ENCODE data around the gene BLOC1S2.
A peak's percentile ranks its signal among the peaks of the same experiment; 100 is the strongest.

The BLOC1S2 gene

DNA sequence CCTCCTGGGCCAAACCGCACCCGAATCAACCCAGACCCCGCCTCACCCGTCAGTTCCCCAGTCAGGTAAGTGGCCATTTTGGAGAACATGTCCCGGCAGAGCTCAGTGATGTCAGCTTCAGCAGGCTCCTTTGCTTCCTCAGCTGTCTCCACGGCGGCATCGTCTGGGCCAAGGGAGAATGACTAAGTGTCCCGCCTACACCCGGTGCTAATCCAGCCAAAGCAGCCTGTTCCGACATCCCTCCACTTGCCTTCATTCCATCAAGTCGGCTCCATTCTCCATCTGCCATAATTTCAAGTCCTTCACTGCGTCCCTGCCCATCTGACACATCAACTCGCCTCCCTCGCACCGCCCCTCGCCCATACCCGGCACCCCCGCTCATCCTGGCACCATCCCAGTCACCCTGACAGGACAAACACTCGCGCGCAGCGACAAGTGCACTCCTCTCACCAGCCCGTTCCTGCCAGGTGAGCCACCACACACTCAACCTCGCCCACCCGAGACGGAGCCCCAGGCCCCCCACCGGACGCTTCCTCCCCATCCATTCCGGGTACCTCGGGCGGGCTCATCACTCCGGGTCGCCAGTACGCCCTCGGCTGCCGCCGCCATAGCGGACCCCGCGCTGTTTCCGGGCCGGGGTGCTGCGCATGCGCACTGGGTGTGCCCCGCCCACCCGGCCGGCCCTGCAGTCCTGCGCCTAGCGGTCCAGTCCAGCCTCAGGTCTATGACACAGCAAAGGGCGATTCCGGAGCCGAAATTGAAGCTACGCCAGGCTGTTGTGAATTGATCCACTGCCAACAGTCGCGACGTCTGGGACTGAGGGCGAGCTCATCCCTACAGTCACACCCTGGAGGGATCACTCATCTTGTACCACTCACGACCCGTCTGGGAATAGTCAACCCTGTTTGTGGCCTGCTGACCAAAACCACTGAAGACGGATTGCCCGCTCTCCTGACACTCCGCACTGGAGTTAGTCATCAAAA is at the start of gene BLOC1S2:
BLOC1S2 (minus strand) TSS at position 630 of the 983 bp plus-strand sequence; CDS start at position 609, 21 bp downstream.
- TF ChIP-seq CTCF (IDR thresholded peaks at IDR 0.05; ENCODE audit: low read depth, low read length): no peak
- peak within 1 kb of the TSS; percentile 75 for H3K4me3 ChIP-seq (ENCODE audit: low read depth, low read length)
- DNase-seq (ENCODE audit: low read depth, low spot score): peak; percentile 90
- in situ Hi-C loops (cut with HindIII; ENCODE audit: low sequenced_read_pairs): no loop called here

DNA sequence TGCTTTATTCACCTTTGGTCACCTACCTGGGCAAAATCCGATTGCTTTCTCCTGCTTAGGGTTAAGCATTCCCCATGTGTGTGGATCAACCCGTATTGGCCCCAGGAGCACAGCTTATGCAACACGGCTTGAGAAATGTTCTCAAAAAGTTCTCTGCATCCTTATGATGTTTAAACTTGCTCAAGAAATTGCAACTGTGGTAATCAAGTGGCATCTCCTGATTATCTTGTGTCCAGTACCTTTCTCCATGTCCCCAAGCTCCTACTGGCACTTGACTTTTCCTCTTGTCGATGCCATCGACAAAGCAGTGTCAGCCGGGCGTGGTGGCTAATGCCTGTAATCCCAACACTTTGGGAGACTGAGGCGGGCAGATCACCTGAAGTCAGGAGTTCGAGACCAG is 48.3 kb upstream of the BLOC1S2 start:
- DNase-seq (ENCODE audit: low read depth, low spot score): no peak
- no peak for TF ChIP-seq CTCF (IDR thresholded peaks at IDR 0.05; ENCODE audit: low read depth, low read length)
- no peak overlapping the region for H3K4me3 ChIP-seq (ENCODE audit: low read depth, low read length)
- in situ Hi-C loops (cut with HindIII; ENCODE audit: low sequenced_read_pairs): loop anchor here (10.0 to 25.0 kb wide), 2 partner anchors 100 to 203 kb away; partner anchors contain the start of genes HIF1AN and NDUFB8

DNA sequence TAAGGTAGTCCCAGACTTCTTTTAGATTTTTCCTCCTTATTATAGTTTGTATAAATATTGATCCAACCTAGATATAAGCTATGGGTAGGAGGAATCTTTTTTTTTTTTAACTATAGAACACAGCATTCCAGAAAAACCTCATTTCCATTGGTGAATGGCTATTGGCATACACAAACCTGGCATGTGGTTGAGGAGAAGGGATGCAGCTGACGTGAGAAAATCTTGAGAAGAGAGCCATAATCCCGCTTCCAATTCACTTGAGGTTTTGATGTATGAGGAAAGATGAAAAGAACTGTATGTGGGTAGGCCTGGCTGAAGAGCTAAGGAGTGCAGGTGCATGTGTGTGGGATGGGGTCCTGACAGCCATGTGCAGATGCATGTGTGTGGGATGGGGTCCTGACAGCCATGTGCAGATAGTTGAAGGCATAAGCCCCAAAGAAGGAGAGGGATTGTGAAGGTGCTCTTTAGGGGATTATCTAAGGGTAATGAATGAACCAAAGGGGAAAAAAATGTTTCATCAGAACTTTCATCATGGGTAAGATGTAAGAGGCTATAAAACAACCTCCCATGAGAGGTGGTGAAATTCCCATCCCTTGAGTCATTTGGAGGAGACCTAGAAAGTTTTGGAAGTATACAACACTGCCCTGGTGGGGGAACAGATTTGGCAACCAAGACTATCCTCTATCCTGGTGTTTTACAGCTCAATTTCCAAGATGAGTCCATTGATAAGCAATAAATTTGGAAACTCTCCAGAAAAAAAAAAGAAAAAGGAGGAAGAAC is 47.4 kb upstream of the BLOC1S2 start:
- no peak for DNase-seq (ENCODE audit: low read depth, low spot score)

DNA sequence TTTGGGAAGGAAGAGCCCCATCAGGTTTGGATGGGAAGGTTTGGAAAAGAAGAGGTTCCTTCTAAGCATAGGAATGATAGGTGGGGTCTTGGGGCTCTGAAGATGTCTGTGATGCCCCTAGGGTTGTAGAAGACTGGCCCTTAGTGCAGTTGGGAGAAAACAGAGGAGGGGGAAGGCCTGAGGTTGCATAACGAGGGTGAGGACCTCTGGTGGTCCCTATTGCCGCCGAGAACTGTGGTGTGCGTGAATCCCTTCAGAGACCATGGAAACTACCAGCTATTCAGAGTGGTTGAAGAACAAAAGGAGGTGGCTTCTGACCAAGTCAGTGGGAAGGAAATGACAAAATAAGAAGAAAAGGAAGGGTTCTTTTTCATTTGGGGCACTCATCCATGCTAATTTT is 46.6 kb upstream of the BLOC1S2 start:
- no peak overlapping the region for H3K4me3 ChIP-seq (ENCODE audit: low read depth, low read length)
- no peak for DNase-seq (ENCODE audit: low read depth, low spot score)
- in situ Hi-C loops (cut with HindIII; ENCODE audit: low sequenced_read_pairs): loop anchor here (10.0 to 25.0 kb wide), 2 partner anchors 102 to 204 kb away; partner anchors contain the start of genes HIF1AN and NDUFB8
- TF ChIP-seq CTCF (IDR thresholded peaks at IDR 0.05; ENCODE audit: low read depth, low read length): no peak

More for the DNA sequence above, 47.4 kb upstream of the BLOC1S2 start:
- no peak for TF ChIP-seq CTCF (IDR thresholded peaks at IDR 0.05; ENCODE audit: low read depth, low read length)
- H3K4me3 ChIP-seq (ENCODE audit: low read depth, low read length): no peak overlapping the region
- in situ Hi-C loops (cut with HindIII; ENCODE audit: low sequenced_read_pairs): loop anchor here (10.0 to 25.0 kb wide), 2 partner anchors 101 to 203 kb away; partner anchors contain the start of genes HIF1AN and NDUFB8

GRCh38 chr10:100330079-100330478 is 43.6 kb upstream of the BLOC1S2 start, which contains the start of gene PKD2L1:
Gene PKD2L1 (minus strand): TSS chr10:100330228. CDS start chr10:100330103, 125 bp downstream.
- TF ChIP-seq CTCF (IDR thresholded peaks at IDR 0.05; ENCODE audit: low read depth, low read length): no peak
- no peak for DNase-seq (ENCODE audit: low read depth, low spot score)
- in situ Hi-C loops (cut with HindIII; ENCODE audit: low sequenced_read_pairs): loop anchor here (10.0 to 25.0 kb wide), 2 partner anchors 105 to 207 kb away; partner anchors contain the start of genes HIF1AN and NDUFB8
- H3K4me3 ChIP-seq (ENCODE audit: low read depth, low read length): no peak within 1 kb of the TSS

DNA sequence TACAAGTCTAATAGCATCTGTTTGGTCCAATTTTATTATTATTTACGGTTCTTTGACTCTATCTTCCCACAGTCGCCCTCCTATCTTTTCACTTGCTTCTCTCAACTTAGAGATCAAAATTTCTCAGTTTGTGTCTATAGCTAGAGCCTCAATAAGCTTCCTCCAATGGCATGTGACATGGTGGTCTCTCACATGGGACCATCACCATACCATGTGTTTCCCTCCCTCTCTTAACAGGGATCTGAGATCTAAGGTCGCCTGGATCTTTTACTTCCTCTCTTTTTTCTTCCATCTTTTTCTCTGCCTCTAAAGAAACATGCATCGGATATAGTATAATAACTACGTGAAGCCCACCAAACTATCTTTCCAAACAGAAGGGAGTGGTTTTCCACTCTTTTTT is 41.7 kb upstream of the BLOC1S2 start:
- H3K4me3 ChIP-seq (ENCODE audit: low read depth, low read length): no peak overlapping the region
- no peak for TF ChIP-seq CTCF (IDR thresholded peaks at IDR 0.05; ENCODE audit: low read depth, low read length)
- no peak for DNase-seq (ENCODE audit: low read depth, low spot score)
- in situ Hi-C loops (cut with HindIII; ENCODE audit: low sequenced_read_pairs): loop anchor here (25.0 kb wide), 1 partner anchor 209 kb away; the partner anchor contains the start of genes HIF1AN and NDUFB8

Data from astrocyte of the spinal cord (primary cell).